CD8-positive, alpha-beta memory T cell (primary cell): Measurements from ENCODE around the gene TMEM143. TPM values are rescaled to one million over a fixed set of nuclear protein-coding genes. Genes with fewer than 3 reads are reported as not detected.
A peak's percentile ranks its signal among the peaks of the same experiment; 100 is the strongest.

Experiments
- CTCF ChIA-PET: fragments of 350-600 bp; sonication (Branson Sonifier 250); formaldehyde crosslinking; loops from one replicate; lab custom pipeline; 2021; ENCODE audit warnings: antibody characterized with exemption; lab: Charles Lee
- POLR2A ChIA-PET: fragments of 350-600 bp; sonication (Branson Sonifier 250); formaldehyde crosslinking; loops from one replicate; lab custom pipeline; 2021; ENCODE audit warnings: antibody characterized with exemption; lab: Charles Lee
- DNase-seq, 5 donors: peaks; one replicate each; pipeline versions ENCODE4 v3.0.0 to v3.0.0-alpha.2; 2020 to 2022; ENCODE audit warnings: mixed read lengths in 1 of 5
- H3K27ac ChIP-seq: one replicate; pipeline ENCODE4 v1.7.0; 2013; ENCODE audit warnings: low read depth, mild to moderate bottlenecking, low read length, moderate library complexity
- H3K27me3 ChIP-seq: 2 replicates; pipeline ENCODE4 v1.7.0; 2013; ENCODE audit warnings: low read length, mild to moderate bottlenecking; ENCODE audit not compliant: insufficient read depth, poor library complexity, severe bottlenecking
- H3K36me3 ChIP-seq: 2 replicates; pipeline ENCODE4 v1.7.0; 2013; ENCODE audit warnings: mild to moderate bottlenecking, low read length, moderate library complexity; ENCODE audit not compliant: insufficient read depth
- H3K4me1 ChIP-seq: 2 replicates; pipeline ENCODE4 v1.7.0; 2013; ENCODE audit warnings: mild to moderate bottlenecking, low read length, moderate library complexity; ENCODE audit not compliant: insufficient read depth
- H3K4me3 ChIP-seq: 2 replicates; pipeline ENCODE4 v1.7.0; 2013; ENCODE audit warnings: mild to moderate bottlenecking, low read length
- H3K9me3 ChIP-seq: 2 replicates; pipeline ENCODE4 v1.7.0; 2013; ENCODE audit warnings: mild to moderate bottlenecking, low read length
- H3K27ac Mint-ChIP-seq, 8 donors: one replicate each; pipeline ENCODE4 v1.8.0; 2020 to 2021; ENCODE audit warnings: mixed read lengths in 8 of 8, mild to moderate bottlenecking in 6 of 8, inconsistent platforms in 3 of 8, moderate library complexity in 3 of 8
- H3K27me3 Mint-ChIP-seq, 2 donors: one replicate each; pipeline ENCODE4 v1.8.0; 2020 to 2021; ENCODE audit warnings: mixed read lengths in 2 of 2, mild to moderate bottlenecking in 1 of 2, moderate library complexity in 1 of 2
- H3K36me3 Mint-ChIP-seq, 3 donors: one replicate each; pipeline ENCODE4 v1.8.0; 2020 to 2021; ENCODE audit warnings: mixed read lengths in 3 of 3, inconsistent platforms in 1 of 3, mild to moderate bottlenecking in 1 of 3
- H3K4me1 Mint-ChIP-seq, 3 donors: one replicate each; pipeline ENCODE4 v1.8.0; 2020 to 2021; ENCODE audit warnings: mixed read lengths in 3 of 3, inconsistent platforms in 1 of 3, mild to moderate bottlenecking in 1 of 3
- H3K4me3 Mint-ChIP-seq, 7 donors: one replicate each; pipeline ENCODE4 v1.8.0; 2020 to 2021; ENCODE audit warnings: mixed read lengths in 7 of 7, mild to moderate bottlenecking in 6 of 7, moderate library complexity in 4 of 7, inconsistent platforms in 2 of 7
- H3K9me3 Mint-ChIP-seq, 5 donors: one replicate each; pipeline ENCODE4 v1.8.0; 2020 to 2022; ENCODE audit warnings: mixed read lengths in 5 of 5, mild to moderate bottlenecking in 3 of 5, moderate library complexity in 2 of 5, inconsistent platforms in 1 of 5
- polyA plus RNA-seq: library from polyadenylated mRNA; unstranded; fragments of 300-500 nt; fragmentation: Illumina TruSeq; gene quantifications from one replicate; pipeline ENCODE4 v1.2.3, GENCODE V29; 2021
- total RNA-seq, 2 experiments: library from RNA; stranded (reverse); gene quantifications; one replicate each; pipeline ENCODE4 v1.2.3, GENCODE V29; 2021

TMEM143 gene
- total and polyA plus RNA-seq, 3 experiments from 2014 or later: 9.2 to 15.8 (median 11.4) TPM

DNA sequence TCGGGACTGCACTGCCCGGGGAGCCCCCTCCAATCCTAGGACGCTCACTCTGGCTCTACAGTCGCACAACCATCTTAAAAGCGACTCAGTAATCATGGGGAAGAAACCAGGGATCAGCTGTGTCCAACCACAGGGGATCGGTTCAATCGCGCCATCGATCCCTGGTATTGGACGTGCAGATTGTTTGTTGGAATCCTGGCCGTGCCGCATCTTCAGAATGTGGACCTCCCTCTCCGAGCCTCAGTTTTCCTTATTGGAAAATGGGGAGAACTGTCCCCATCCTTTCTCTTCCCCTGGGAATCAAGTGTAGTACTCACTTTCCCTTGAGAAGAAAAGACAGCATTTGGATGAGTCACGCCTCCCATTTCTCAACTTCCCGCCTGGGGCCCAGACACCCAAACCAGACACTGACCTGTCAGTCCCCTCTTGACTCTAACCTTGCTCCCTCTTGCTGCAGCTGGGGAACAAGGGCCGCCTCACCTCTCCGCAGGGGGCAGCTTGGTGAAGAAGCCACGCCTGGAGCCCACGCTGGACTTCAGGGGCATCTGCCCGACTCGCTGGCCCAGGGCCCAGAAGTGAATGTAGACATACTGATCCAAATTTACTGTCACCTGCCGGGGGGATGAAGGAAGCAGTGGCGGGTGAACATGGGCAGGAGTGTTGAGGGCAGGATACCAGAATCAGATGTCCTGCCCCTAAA is 20.7 kb downstream of the TMEM143 start:
- Mint-ChIP-seq H3K9me3 (no peaks in the 10 kb centered on the region), H3K4me3 (peak overlapping the region in 1 of 7 donors; percentile 27), H3K4me1 (no peaks in the 10 kb centered on the region), H3K36me3 (peaks cover 0 to 25% (median 4%) of the 10 kb centered on the region in 3 donors), H3K27ac (no peak overlapping the region), H3K27me3 (no peaks in the 10 kb centered on the region)
- ChIA-PET CTCF (no interaction called here), POLR2A (no interaction called here)
- DNase-seq: no peak
- Histone ChIP-seq H3K27ac (no peak overlapping the region), H3K9me3 (no peaks in the 10 kb centered on the region), H3K4me3 (no peak overlapping the region), H3K27me3 (no peaks in the 10 kb centered on the region), H3K36me3 (no peaks in the 10 kb centered on the region), H3K4me1 (no peaks in the 10 kb centered on the region)

DNA sequence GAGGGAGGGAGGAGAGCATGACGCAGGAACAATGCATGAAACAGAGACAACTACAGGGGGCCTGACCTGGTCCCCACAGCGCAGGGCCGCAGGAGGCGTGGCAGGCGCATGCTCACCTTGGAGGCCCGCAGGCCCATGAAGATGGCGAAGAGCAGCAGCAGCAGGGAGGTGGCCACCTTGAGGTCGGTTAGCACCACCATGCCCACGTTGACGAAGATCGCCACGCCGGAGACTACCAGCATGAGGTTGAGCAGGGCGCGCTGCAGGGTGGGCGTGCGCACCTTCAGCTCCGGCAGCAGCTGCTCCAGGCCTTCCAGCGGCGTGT is 21.4 kb downstream of the TMEM143 start:
- H3K27me3 Mint-ChIP-seq: no peaks in the 10 kb centered on the region
- H3K36me3 Mint-ChIP-seq: peaks cover 0 to 25% (median 4%) of the 10 kb centered on the region in 3 donors
- no peak overlapping the region for H3K4me3 Mint-ChIP-seq
- Histone ChIP-seq H3K9me3 (no peaks in the 10 kb centered on the region), H3K27me3 (no peaks in the 10 kb centered on the region), H3K36me3 (no peaks in the 10 kb centered on the region), H3K4me1 (no peaks in the 10 kb centered on the region), H3K4me3 (no peak overlapping the region), H3K27ac (no peak overlapping the region)
- H3K9me3 Mint-ChIP-seq: no peaks in the 10 kb centered on the region
- CTCF ChIA-PET: no interaction called here
- no peak for DNase-seq
- H3K27ac Mint-ChIP-seq: no peak overlapping the region
- POLR2A ChIA-PET: no interaction called here
- no peaks in the 10 kb centered on the region for H3K4me1 Mint-ChIP-seq

DNA sequence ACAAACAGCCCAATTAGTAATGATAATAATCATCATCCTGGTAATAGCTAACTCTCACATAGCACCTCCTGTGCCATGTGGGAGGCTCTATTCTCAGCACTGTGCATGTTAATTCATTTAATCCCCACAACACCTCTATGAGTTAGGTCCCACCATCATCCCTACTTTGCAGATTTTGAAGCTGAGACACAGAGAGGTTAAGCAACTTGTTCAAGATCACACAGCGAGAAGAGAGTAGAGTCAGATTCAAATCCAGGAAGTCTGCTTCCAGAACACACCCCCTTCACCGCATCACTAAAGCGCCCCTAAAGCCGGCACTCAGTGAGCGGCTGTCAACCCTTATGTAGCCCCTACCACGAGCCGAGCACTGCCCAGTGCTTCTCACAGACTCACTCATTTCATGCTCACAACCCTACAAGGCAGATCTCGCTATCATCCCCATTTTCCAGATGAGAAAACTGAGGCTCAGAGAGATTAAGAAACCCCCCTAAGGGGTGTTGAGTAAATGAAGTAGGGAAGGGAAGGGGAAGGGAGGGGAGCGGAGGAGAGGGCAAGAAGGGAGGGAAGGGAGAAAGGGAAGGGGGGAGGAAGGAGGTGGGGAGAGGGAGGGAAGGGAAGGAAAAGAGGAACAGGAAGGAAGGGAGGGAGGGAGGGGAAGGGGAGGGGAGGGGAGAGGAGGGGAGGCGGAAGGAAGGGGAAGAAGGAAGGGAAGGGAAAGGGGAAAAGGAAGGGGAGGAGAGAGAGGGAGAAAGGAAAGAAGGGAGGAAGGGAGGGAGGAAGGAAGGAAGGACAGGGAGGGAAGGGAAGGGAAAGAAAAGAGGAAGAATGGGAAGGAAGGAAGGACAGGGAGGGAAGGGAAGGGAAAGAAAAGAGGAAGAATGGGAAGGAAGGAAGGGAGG is 22.0 kb downstream of the TMEM143 start:
- Mint-ChIP-seq H3K9me3 (no peaks in the 10 kb centered on the region), H3K36me3 (peaks cover 0 to 21% (median 1%) of the 10 kb centered on the region in 3 donors), H3K27me3 (no peaks in the 10 kb centered on the region), H3K4me1 (no peaks in the 10 kb centered on the region), H3K4me3 (no peak overlapping the region), H3K27ac (peak overlapping the region in 1 of 8 donors; percentile 46)
- ChIA-PET CTCF (interaction anchor here (1.4 kb wide), 2 partner anchors 28 to 81 kb away, joined by 4 read pairs; no protein-coding TSS in a partner anchor), POLR2A (no interaction called here)
- no peaks in the 10 kb centered on the region for H3K36me3 ChIP-seq
- no peak overlapping the region for H3K4me3 ChIP-seq
- no peak overlapping the region for H3K27ac ChIP-seq
- no peaks in the 10 kb centered on the region for H3K9me3 ChIP-seq
- no peaks in the 10 kb centered on the region for H3K4me1 ChIP-seq
- DNase-seq: no peak
- no peaks in the 10 kb centered on the region for H3K27me3 ChIP-seq

DNA sequence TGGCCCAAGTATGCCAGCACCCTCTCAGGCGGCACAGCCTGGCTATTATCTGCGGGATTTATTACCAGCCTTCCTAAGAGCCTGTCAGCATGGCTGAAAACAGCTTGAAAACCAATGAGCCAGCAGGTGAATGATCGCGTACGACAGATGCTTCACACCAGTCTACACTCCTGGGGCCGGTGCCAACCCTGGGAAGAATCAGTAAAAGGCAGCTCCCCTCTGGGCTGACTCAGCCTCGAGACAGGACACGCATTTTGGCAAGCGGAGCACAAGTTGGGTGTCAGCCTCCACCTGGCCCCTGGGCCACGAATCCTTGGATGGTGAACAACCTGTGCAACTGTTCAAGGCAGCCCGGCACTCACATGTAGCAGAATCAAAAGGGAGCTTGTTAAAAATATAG is 22.7 kb downstream of the TMEM143 start:
- DNase-seq: no peak
- ChIA-PET CTCF (interaction anchor here (0.5 to 1.4 kb wide), 4 partner anchors 20 to 475 kb away, joined by 3 to 4 read pairs (median 4); no protein-coding TSS in a partner anchor), POLR2A (no interaction called here)
- Histone ChIP-seq H3K36me3 (no peaks in the 10 kb centered on the region), H3K27me3 (no peaks in the 10 kb centered on the region), H3K4me3 (no peak overlapping the region), H3K4me1 (no peaks in the 10 kb centered on the region), H3K27ac (no peak overlapping the region), H3K9me3 (no peaks in the 10 kb centered on the region)
- H3K9me3 Mint-ChIP-seq: no peaks in the 10 kb centered on the region
- no peak overlapping the region for H3K4me3 Mint-ChIP-seq
- H3K36me3 Mint-ChIP-seq: peaks cover 0 to 21% (median 0%) of the 10 kb centered on the region in 3 donors
- H3K27me3 Mint-ChIP-seq: no peaks in the 10 kb centered on the region
- no peaks in the 10 kb centered on the region for H3K4me1 Mint-ChIP-seq
- H3K27ac Mint-ChIP-seq: no peak overlapping the region

GRCh38 chr19:48338802-48339503 is 24.8 kb downstream of the TMEM143 start:
- Histone ChIP-seq H3K9me3 (no peaks in the 10 kb centered on the region), H3K27ac (no peak overlapping the region), H3K4me1 (peaks cover 8% of the 10 kb centered on the region), H3K4me3 (no peak overlapping the region), H3K27me3 (no peaks in the 10 kb centered on the region), H3K36me3 (no peaks in the 10 kb centered on the region)
- H3K9me3 Mint-ChIP-seq: no peaks in the 10 kb centered on the region
- CTCF ChIA-PET: interaction anchor here (0.6 to 1.0 kb wide), 2 partner anchors 18 to 22 kb away, joined by 3 read pairs; no protein-coding TSS in a partner anchor
- peak overlapping the region in 4 of 8 donors; percentile 19 to 54 (median 40) for H3K27ac Mint-ChIP-seq
- H3K36me3 Mint-ChIP-seq: peaks cover 0 to 17% (median 0%) of the 10 kb centered on the region in 3 donors
- no peak overlapping the region for H3K4me3 Mint-ChIP-seq
- H3K4me1 Mint-ChIP-seq: peaks cover 6 to 11% (median 10%) of the 10 kb centered on the region in 3 donors
- no peak for DNase-seq
- POLR2A ChIA-PET: no interaction called here
- no peaks in the 10 kb centered on the region for H3K27me3 Mint-ChIP-seq

GRCh38 chr19:48338253-48338755 is 25.4 kb downstream of the TMEM143 start:
- CTCF ChIA-PET: interaction anchor here (1.0 to 9.7 kb wide), 2 partner anchors 17 to 19 kb away, joined by 3 to 288 read pairs; partner anchors contain the start of gene EMP3
- H3K27me3 Mint-ChIP-seq: no peaks in the 10 kb centered on the region
- Histone ChIP-seq H3K4me1 (peaks cover 8% of the 10 kb centered on the region), H3K27me3 (no peaks in the 10 kb centered on the region), H3K36me3 (no peaks in the 10 kb centered on the region), H3K27ac (no peak overlapping the region), H3K4me3 (no peak overlapping the region), H3K9me3 (no peaks in the 10 kb centered on the region)
- peaks cover 8 to 11% (median 11%) of the 10 kb centered on the region in 3 donors for H3K4me1 Mint-ChIP-seq
- H3K36me3 Mint-ChIP-seq: peaks cover 0 to 17% (median 0%) of the 10 kb centered on the region in 3 donors
- no peak overlapping the region for H3K4me3 Mint-ChIP-seq
- H3K9me3 Mint-ChIP-seq: no peaks in the 10 kb centered on the region
- POLR2A ChIA-PET: no interaction called here
- peak overlapping the region in 1 of 8 donors; percentile 22 for H3K27ac Mint-ChIP-seq
- no peak for DNase-seq

- Histone ChIP-seq H3K36me3 (peaks cover 11% of the 10 kb centered on the region), H3K9me3 (no peaks in the 10 kb centered on the region), H3K4me1 (peaks cover 43% of the 10 kb centered on the region), H3K4me3 (peak overlapping the region; percentile 95), H3K27ac (peak overlapping the region; percentile 88), H3K27me3 (no peaks in the 10 kb centered on the region)
- H3K4me3 Mint-ChIP-seq: peak overlapping the region; percentile 88 to 99 (median 97)
- POLR2A ChIA-PET: interaction anchor here (0.8 to 3.2 kb wide), 7 partner anchors 12 to 286 kb away, joined by 3 to 147 read pairs (median 4); partner anchors contain the start of genes EMP3, KDELR1, SPHK2 and SYNGR4
- no peaks in the 10 kb centered on the region for H3K27me3 Mint-ChIP-seq
- peaks cover 43 to 53% (median 49%) of the 10 kb centered on the region in 3 donors for H3K4me1 Mint-ChIP-seq
- CTCF ChIA-PET: interaction anchor here (0.6 to 9.7 kb wide), 36 partner anchors 12 to 1026 kb away, joined by 3 to 288 read pairs (median 3); partner anchors contain the start of genes EMP3, KDELR1, SYNGR4 and TMEM143
- peak overlapping the region; percentile 93 to 98 (median 96) for H3K27ac Mint-ChIP-seq
- DNase-seq: peak; percentile 89 to 95 (median 91)
- H3K36me3 Mint-ChIP-seq: peaks cover 4 to 31% (median 8%) of the 10 kb centered on the region in 3 donors
- no peaks in the 10 kb centered on the region for H3K9me3 Mint-ChIP-seq
Measured at GRCh38 chr19:48333467-48334384, 30.0 kb downstream of the TMEM143 start.
